GM12872 (cell line): Measurements from ENCODE around the gene FSTL5.

Experiments
- CTCF ChIP-seq: IDR thresholded peaks from 3 replicates; pipeline ENCODE4 v1.5.1; 2011; ENCODE audit warnings: low read depth, mild to moderate bottlenecking, low read length, moderate library complexity; ENCODE audit not compliant: insufficient read depth

FSTL5 gene

GRCh38 chr4:161463436-161463835 is 700.4 kb downstream of the FSTL5 start:
- TF ChIP-seq CTCF, result no peak

GRCh38 chr4:161457906-161458305 is 705.9 kb downstream of the FSTL5 start:
- TF ChIP-seq CTCF, result no peak

- TF ChIP-seq CTCF, result no peak
Measured at GRCh38 chr4:161457311-161457710, 706.5 kb downstream of the FSTL5 start.

GRCh38 chr4:161454860-161455259 is 708.9 kb downstream of the FSTL5 start:
- TF ChIP-seq CTCF, result no peak

GRCh38 chr4:161448550-161449180 is 715.1 kb downstream of the FSTL5 start:
- TF ChIP-seq CTCF, result no peak

GRCh38 chr4:161444626-161445025 is 719.2 kb downstream of the FSTL5 start:
- no peak for TF ChIP-seq CTCF

GRCh38 chr4:161442921-161443320 is 720.9 kb downstream of the FSTL5 start:
- TF ChIP-seq CTCF, result no peak
